Measurements from ENCODE around the gene CXCR4. TPM values are rescaled to one million over a fixed set of nuclear protein-coding genes. Genes with fewer than 3 reads are reported as not detected.

The CXCR4 gene
- total and polyA plus RNA-seq, 2 donors (not counting 1 experiment from before 2014, with no cell fraction given): 1,832 to 2,119 TPM

GRCh38 chr2:136107051-136108033, 10.6 kb downstream of the CXCR4 start:
- no peaks in the 10 kb centered on the region for H3K27me3 Mint-ChIP-seq
- H3K27me3 ChIP-seq (replicated peaks in 1 of 4; ENCODE audit: control extremely low read depth in 1 of 4, control insufficient read depth in 3 of 4, insufficient read depth in 4 of 4, low read length in 3 of 4): no peaks in the 10 kb centered on the region
- no peaks in the 10 kb centered on the region for H3K9me3 Mint-ChIP-seq (ENCODE audit: insufficient read depth)
- TF ChIP-seq EZH2 (IDR thresholded peaks at IDR 0.05; ENCODE audit: borderline replicate concordance, insufficient read depth, low read depth, low read length, poor library complexity, severe bottlenecking): no peak
- no peak for TF ChIP-seq CTCF (IDR thresholded peaks at IDR 0.05)
- H3K4me1 ChIP-seq (ENCODE audit: control insufficient read depth in 2 of 2, insufficient read depth in 2 of 2, low read length in 2 of 2): peaks cover 47 to 49% of the 10 kb centered on the region in 2 donors
- H3K36me3 ChIP-seq (replicated peaks in 1 of 2; ENCODE audit: control extremely low read depth in 1 of 2, control insufficient read depth in 1 of 2, extremely low read depth in 1 of 2, insufficient read depth in 2 of 2, low read length in 1 of 2): no peaks in the 10 kb centered on the region
- intact Hi-C loops (cut with micrococcal nuclease): loop anchor here (5.0 kb wide), 1 partner anchor 55 kb away; no protein-coding TSS in a partner anchor
- no peak for ATAC-seq (ENCODE audit: low read depth)
- H3K4me1 Mint-ChIP-seq: peaks cover 57% of the 10 kb centered on the region
- ChIA-PET CTCF (interaction anchor here (0.9 to 2.1 kb wide), 9 partner anchors 29 to 277 kb away, joined by 3 to 17 read pairs (median 4); no protein-coding TSS in a partner anchor), POLR2A (interaction anchor here (0.5 to 0.8 kb wide), 4 partner anchors 11 to 179 kb away, joined by 3 to 9 read pairs (median 4); no protein-coding TSS in a partner anchor)
- no peaks in the 10 kb centered on the region for H3K9me3 ChIP-seq (ENCODE audit: control extremely low read depth in 1 of 3, control insufficient read depth in 2 of 3, insufficient read depth in 1 of 3, low read length in 2 of 3)
- peak overlapping the region; percentile 14 to 16 for H3K27ac ChIP-seq (ENCODE audit: low read length in 2 of 2)
- peak overlapping the region; percentile 2 for H3K4me2 ChIP-seq (replicated peaks; ENCODE audit: low read depth, low read length, poor library complexity, severe bottlenecking)
- peak; percentile 21 for DNase-seq
- no peak overlapping the region for H3K4me3 ChIP-seq (ENCODE audit: control extremely low read depth in 1 of 5, extremely low read depth in 1 of 5, insufficient read depth in 1 of 5, low read depth in 2 of 5, low read length in 4 of 5)
- H3K79me2 ChIP-seq (ENCODE audit: control insufficient read depth, insufficient read depth, low read length): no peaks in the 10 kb centered on the region
- H3K27ac Mint-ChIP-seq: peak overlapping the region; percentile 64
- H3K9ac ChIP-seq (ENCODE audit: low read length): no peak overlapping the region
- no peak overlapping the region for H2AFZ ChIP-seq (ENCODE audit: insufficient read depth, low read depth, low read length, poor library complexity, severe bottlenecking)
- H4K20me1 ChIP-seq (ENCODE audit: control insufficient read depth, insufficient read depth, low read length, poor library complexity, severe bottlenecking): peaks cover 7% of the 10 kb centered on the region
- 33% methylated on average over 1 of the region's 6 CpGs for WGBS (ENCODE audit: insufficient coverage)
- H3K4me3 Mint-ChIP-seq: peak overlapping the region; percentile 46
